ENCODE measurements around the gene CNNM2. TPM values are rescaled to one million over a fixed set of nuclear protein-coding genes. Genes with fewer than 3 reads are reported as not detected.

Gene CNNM2
- total and polyA plus RNA-seq, 4 experiments from 2014 or later = 3.2 to 14.4 (median 8.2) TPM

DNA sequence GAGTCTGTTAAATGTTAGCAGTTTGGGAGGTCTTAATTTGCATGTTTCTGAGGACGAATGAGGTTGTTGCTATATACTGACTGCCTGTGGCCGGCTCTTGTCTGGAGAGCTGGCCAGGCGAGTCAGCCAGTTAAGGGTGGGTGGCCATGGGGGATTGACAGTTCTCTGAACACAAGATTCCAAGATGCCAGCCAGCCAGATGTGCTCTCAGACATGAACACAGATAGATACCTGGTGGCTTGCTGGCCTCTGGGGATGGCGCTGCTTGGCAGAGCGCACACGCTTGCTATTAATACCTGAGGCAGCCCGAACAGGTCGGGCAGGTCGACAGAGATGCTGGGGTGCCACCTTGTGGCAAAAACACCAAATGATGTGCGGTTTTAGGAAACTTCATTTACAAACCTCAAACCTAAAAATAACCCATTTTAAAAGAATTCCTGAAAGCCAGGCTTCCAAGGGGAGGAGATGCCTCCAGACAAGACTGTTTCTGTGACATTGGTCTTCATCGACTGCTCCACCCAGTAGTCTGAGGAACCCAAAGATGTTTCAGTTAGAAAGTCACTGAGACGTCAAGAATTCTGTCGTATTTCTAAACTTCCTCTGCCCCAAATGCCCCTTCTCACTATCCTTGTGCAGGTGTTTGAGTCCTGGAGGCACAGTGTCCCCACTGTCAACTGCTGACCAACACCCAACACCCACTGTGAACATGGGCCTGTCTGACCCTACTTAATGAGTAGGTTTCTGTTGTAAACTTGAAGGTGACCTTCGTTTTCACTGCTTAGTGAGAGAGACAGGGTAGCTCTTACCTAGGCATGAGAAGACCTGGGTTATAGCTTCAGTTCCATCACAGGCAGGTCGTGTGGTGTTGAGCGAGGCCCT is 151.6 kb downstream of the CNNM2 start:
- DNase-seq = peak; percentile 65 to 72 (median 70)
- no peaks in the 10 kb centered on the region for H3K9me3 ChIP-seq (ENCODE audit: control insufficient read depth in 1 of 2, low read length in 2 of 2)
- H3K4me3 Mint-ChIP-seq = peak overlapping the region in 5 of 8 donors; percentile 1 to 61 (median 24)
- ChIA-PET CTCF (ENCODE audit: partially characterized antibody) (interaction anchor here (1.0 to 6.1 kb wide), 6 partner anchors 9 to 234 kb away, joined by 3 to 61 read pairs (median 4); partner anchors contain the start of genes CNNM2 and CYP17A1), POLR2A (ENCODE audit: partially characterized antibody) (interaction anchor here (1.5 to 2.8 kb wide), 2 partner anchors 13 to 153 kb away, joined by 3 to 21 read pairs; partner anchors contain the start of gene CNNM2)
- H3K9me3 Mint-ChIP-seq = no peaks in the 10 kb centered on the region
- no peak overlapping the region for H3K27ac ChIP-seq (ENCODE audit: low read depth, low read length)
- H3K36me3 ChIP-seq (ENCODE audit: insufficient read depth, low read length) = no peaks in the 10 kb centered on the region
- H3K36me3 Mint-ChIP-seq = peaks cover 8 to 11% of the 10 kb centered on the region in 2 donors
- H3K27me3 Mint-ChIP-seq = no peaks in the 10 kb centered on the region
- H3K4me3 ChIP-seq (ENCODE audit: low read length in 2 of 2) = no peak overlapping the region
- H3K4me1 Mint-ChIP-seq = peaks cover 14 to 31% (median 22%) of the 10 kb centered on the region in 4 donors
- no peaks in the 10 kb centered on the region for H3K27me3 ChIP-seq (ENCODE audit: insufficient read depth, low read length)
- intact Hi-C loops (cut with micrococcal nuclease) = loop anchor here (1.0 kb wide), 2 partner anchors 152 to 175 kb away; no protein-coding TSS in a partner anchor
- H3K4me1 ChIP-seq (ENCODE audit: insufficient read depth, low read length) = peaks cover 24% of the 10 kb centered on the region
- peak overlapping the region; percentile 46 to 79 (median 67) for H3K27ac Mint-ChIP-seq

DNA sequence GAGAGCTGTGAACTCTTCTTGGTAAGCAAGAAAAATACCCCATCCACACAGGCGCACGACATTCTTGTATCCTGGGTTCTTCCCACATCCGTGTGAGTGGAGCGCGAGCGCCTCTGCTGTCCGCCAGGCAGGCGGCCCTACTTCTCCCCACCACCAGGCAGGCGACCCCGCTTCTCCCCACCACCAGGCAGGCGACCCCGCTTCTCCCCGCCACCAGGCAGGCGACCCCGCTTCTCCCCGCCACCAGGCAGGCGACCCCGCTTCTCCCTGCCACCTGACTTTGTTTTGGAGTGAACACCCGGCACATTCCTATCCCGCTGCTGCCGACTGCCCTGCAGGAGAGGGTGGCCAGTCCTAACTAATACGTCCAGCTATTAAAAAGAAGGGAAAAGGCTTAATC is 154.2 kb downstream of the CNNM2 start:
- Mint-ChIP-seq H3K36me3 (peaks cover 18 to 21% of the 10 kb centered on the region in 2 donors), H3K4me3 (no peak overlapping the region), H3K27ac (no peak overlapping the region), H3K4me1 (peaks cover 14 to 31% (median 22%) of the 10 kb centered on the region in 4 donors), H3K9me3 (no peaks in the 10 kb centered on the region), H3K27me3 (no peaks in the 10 kb centered on the region)
- POLR2A ChIA-PET (ENCODE audit: partially characterized antibody) = no interaction called here
- H3K27me3 ChIP-seq (ENCODE audit: insufficient read depth, low read length) = no peaks in the 10 kb centered on the region
- no peak for DNase-seq
- intact Hi-C loops (cut with micrococcal nuclease) = no loop called here
- H3K9me3 ChIP-seq (ENCODE audit: control insufficient read depth in 1 of 2, low read length in 2 of 2) = no peaks in the 10 kb centered on the region
- H3K4me1 ChIP-seq (ENCODE audit: insufficient read depth, low read length) = peaks cover 24% of the 10 kb centered on the region
- CTCF ChIA-PET (ENCODE audit: partially characterized antibody) = interaction anchor here (1.6 to 6.1 kb wide), 2 partner anchors 156 to 242 kb away, joined by 4 to 61 read pairs; partner anchors contain the start of gene CNNM2
- no peak overlapping the region for H3K4me3 ChIP-seq (ENCODE audit: low read length in 2 of 2)
- H3K27ac ChIP-seq (ENCODE audit: low read depth, low read length) = no peak overlapping the region
- peaks cover 3% of the 10 kb centered on the region for H3K36me3 ChIP-seq (ENCODE audit: insufficient read depth, low read length)

DNA sequence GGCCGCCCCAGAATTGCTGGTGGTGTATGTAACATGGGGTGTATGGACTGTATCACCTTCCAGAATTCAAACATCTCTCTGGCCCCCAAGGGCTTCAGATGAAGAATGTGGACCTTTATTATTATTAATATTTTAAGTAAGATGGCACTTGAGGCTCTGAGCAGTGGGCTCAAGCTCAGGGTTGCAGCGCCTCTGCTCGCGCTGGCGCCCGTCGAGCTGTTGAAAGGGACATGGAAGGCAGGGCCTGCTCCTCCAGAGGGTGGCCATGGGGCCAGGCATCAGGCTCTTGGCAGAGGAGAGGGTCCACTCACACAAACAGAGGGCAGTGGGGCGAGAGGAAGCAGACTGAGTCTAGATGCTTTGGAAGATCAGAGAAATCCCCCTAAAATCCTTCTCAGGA is 154.8 kb downstream of the CNNM2 start:
- peaks cover 14 to 31% (median 22%) of the 10 kb centered on the region in 4 donors for H3K4me1 Mint-ChIP-seq
- no peaks in the 10 kb centered on the region for H3K27me3 Mint-ChIP-seq
- DNase-seq = no peak
- Histone ChIP-seq H3K36me3 (ENCODE audit: insufficient read depth, low read length) (peaks cover 7% of the 10 kb centered on the region), H3K4me1 (ENCODE audit: insufficient read depth, low read length) (peaks cover 24% of the 10 kb centered on the region), H3K27ac (ENCODE audit: low read depth, low read length) (no peak overlapping the region), H3K4me3 (ENCODE audit: low read length in 2 of 2) (no peak overlapping the region), H3K9me3 (ENCODE audit: control insufficient read depth in 1 of 2, low read length in 2 of 2) (no peaks in the 10 kb centered on the region), H3K27me3 (ENCODE audit: insufficient read depth, low read length) (no peaks in the 10 kb centered on the region)
- CTCF ChIA-PET (ENCODE audit: partially characterized antibody) = interaction anchor here (6.1 kb wide), 1 partner anchor 157 kb away, joined by 61 read pairs; the partner anchor contains the start of gene CNNM2
- POLR2A ChIA-PET (ENCODE audit: partially characterized antibody) = no interaction called here
- H3K36me3 Mint-ChIP-seq = peaks cover 21 to 27% of the 10 kb centered on the region in 2 donors
- no peaks in the 10 kb centered on the region for H3K9me3 Mint-ChIP-seq
- no peak overlapping the region for H3K27ac Mint-ChIP-seq
- H3K4me3 Mint-ChIP-seq = no peak overlapping the region
- intact Hi-C loops (cut with micrococcal nuclease) = no loop called here

DNA sequence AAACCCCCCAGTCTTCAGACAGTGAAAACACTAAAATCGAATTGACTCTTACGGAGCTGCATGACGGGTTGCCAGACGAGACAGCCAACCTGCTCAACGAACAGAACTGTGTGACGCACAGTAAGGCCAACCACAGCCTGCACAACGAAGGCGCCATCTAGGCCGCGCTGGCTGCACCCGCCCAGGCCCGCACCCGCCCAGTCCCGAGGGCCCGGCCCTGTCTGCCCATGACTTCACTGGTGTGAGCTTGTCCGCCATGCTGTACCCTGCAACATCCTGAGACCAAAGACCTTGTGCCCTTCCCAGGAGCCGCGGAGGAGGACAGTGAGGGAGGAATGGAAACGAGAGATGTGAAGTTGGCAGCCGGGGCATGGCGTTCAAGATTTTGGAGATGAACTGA is 158.9 kb downstream of the CNNM2 start:
- no peak for DNase-seq
- POLR2A ChIA-PET (ENCODE audit: partially characterized antibody) = interaction anchor here (1.9 kb wide), 1 partner anchor 159 kb away, joined by 6 read pairs; the partner anchor contains the start of gene CNNM2
- Histone ChIP-seq H3K27ac (ENCODE audit: low read depth, low read length) (no peak overlapping the region), H3K27me3 (ENCODE audit: insufficient read depth, low read length) (no peaks in the 10 kb centered on the region), H3K9me3 (ENCODE audit: control insufficient read depth in 1 of 2, low read length in 2 of 2) (no peaks in the 10 kb centered on the region), H3K4me3 (ENCODE audit: low read length in 2 of 2) (no peak overlapping the region), H3K4me1 (ENCODE audit: insufficient read depth, low read length) (no peaks in the 10 kb centered on the region), H3K36me3 (ENCODE audit: insufficient read depth, low read length) (peaks cover 7% of the 10 kb centered on the region)
- intact Hi-C loops (cut with micrococcal nuclease) = no loop called here
- Mint-ChIP-seq H3K4me1 (no peaks in the 10 kb centered on the region), H3K27ac (no peak overlapping the region), H3K4me3 (no peak overlapping the region), H3K9me3 (no peaks in the 10 kb centered on the region), H3K36me3 (peaks cover 23 to 30% of the 10 kb centered on the region in 2 donors), H3K27me3 (no peaks in the 10 kb centered on the region)
- CTCF ChIA-PET (ENCODE audit: partially characterized antibody) = interaction anchor here (0.6 kb wide), 1 partner anchor 1670 kb away, joined by 3 read pairs; no protein-coding TSS in a partner anchor

DNA sequence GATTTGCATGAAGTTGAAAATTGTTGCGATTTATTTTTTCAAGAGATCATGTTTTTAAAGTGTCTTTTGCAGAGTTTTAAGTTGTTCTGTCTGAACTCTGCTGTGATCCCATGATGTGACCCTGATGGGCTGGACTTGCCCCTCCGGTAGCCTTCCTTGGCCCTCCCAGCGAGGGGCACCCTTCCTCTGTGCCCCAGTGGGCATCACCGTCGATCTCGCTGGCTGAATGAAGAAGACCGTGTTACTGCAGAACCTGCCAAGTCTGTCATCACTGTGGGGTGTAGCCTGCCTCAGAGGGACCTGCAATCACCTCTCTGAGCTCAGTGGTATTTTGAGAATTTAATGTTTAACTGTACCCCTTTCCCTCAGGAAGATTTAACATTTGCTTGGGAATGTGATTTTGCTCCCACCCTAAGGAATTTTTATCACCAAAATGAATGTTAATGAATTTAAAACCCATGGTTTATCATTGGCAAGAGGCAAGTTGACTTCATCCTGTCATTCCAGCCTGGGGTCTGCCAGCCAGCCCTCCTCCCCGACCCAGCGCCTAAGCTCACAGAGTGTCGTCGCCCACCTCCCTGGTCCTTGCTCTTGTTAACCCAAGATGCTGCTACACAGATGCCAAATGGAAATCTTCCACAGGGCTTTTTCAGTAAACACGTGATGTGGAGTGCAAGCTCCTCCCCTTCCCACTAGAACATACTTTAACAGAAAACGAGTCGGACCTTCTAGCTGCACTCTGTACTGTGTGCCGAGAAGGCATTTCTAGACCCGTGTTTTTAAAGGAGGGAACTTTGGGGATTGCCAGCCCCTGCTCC is 159.6 kb downstream of the CNNM2 start:
- H3K4me1 Mint-ChIP-seq = no peaks in the 10 kb centered on the region
- no peaks in the 10 kb centered on the region for H3K9me3 Mint-ChIP-seq
- H3K36me3 Mint-ChIP-seq = peaks cover 23 to 30% of the 10 kb centered on the region in 2 donors
- DNase-seq = no peak
- ChIA-PET CTCF (ENCODE audit: partially characterized antibody) (interaction anchor here (0.6 kb wide), 1 partner anchor 1671 kb away, joined by 3 read pairs; no protein-coding TSS in a partner anchor), POLR2A (ENCODE audit: partially characterized antibody) (no interaction called here)
- H3K36me3 ChIP-seq (ENCODE audit: insufficient read depth, low read length) = peaks cover 7% of the 10 kb centered on the region
- no peaks in the 10 kb centered on the region for H3K27me3 ChIP-seq (ENCODE audit: insufficient read depth, low read length)
- H3K4me3 ChIP-seq (ENCODE audit: low read length in 2 of 2) = no peak overlapping the region
- H3K4me1 ChIP-seq (ENCODE audit: insufficient read depth, low read length) = no peaks in the 10 kb centered on the region
- H3K27me3 Mint-ChIP-seq = no peaks in the 10 kb centered on the region
- peak overlapping the region in 2 of 7 donors; percentile 15 to 64 for H3K27ac Mint-ChIP-seq
- intact Hi-C loops (cut with micrococcal nuclease) = no loop called here
- H3K4me3 Mint-ChIP-seq = no peak overlapping the region
- no peak overlapping the region for H3K27ac ChIP-seq (ENCODE audit: low read depth, low read length)
- H3K9me3 ChIP-seq (ENCODE audit: control insufficient read depth in 1 of 2, low read length in 2 of 2) = no peaks in the 10 kb centered on the region

DNA sequence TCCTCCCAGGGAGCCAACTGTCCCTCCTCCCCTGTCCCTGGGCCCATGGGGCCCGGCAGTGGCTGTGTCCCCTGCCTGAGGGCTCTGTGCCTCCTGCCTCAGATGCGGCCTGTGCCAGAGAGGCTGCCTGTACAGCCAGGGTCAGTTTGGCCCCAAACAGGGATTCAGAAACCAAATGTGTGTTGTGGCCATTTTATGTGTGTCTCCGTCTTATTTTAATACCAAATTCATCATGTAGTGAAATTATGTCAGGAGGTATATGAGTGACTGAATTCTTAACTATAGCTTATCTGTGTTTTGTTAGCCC is 160.2 kb downstream of the CNNM2 start:
- Mint-ChIP-seq H3K27me3 (no peaks in the 10 kb centered on the region), H3K27ac (no peak overlapping the region), H3K4me3 (no peak overlapping the region), H3K36me3 (peaks cover 23 to 31% of the 10 kb centered on the region in 2 donors), H3K4me1 (no peaks in the 10 kb centered on the region), H3K9me3 (no peaks in the 10 kb centered on the region)
- H3K4me3 ChIP-seq (ENCODE audit: low read length in 2 of 2) = no peak overlapping the region
- H3K27me3 ChIP-seq (ENCODE audit: insufficient read depth, low read length) = no peaks in the 10 kb centered on the region
- intact Hi-C loops (cut with micrococcal nuclease) = no loop called here
- H3K36me3 ChIP-seq (ENCODE audit: insufficient read depth, low read length) = peaks cover 7% of the 10 kb centered on the region
- no peaks in the 10 kb centered on the region for H3K9me3 ChIP-seq (ENCODE audit: control insufficient read depth in 1 of 2, low read length in 2 of 2)
- no peak for DNase-seq
- ChIA-PET POLR2A (ENCODE audit: partially characterized antibody) (no interaction called here), CTCF (ENCODE audit: partially characterized antibody) (no interaction called here)
- H3K4me1 ChIP-seq (ENCODE audit: insufficient read depth, low read length) = no peaks in the 10 kb centered on the region
- H3K27ac ChIP-seq (ENCODE audit: low read depth, low read length) = no peak overlapping the region

DNA sequence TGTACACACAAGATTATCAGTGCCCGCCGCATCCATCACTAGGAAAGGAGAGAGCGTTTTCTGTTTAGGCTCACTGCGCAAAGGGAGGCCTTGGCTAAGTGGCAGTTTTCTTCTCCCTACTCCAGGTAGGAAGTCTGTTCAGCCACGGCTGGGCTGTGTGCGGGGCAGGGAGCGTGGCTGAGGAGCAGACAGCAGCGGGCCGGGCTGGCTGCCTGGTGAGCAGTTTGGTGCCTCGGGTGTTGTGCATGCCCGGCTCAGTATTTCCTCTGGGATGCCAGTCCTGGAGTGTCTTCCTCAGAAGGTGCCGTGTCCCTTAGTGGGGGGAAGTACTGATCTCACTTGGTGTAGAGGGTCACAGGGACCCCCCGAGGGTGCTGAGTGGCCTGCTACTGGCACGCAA is 160.6 kb downstream of the CNNM2 start:
- H3K36me3 Mint-ChIP-seq = peaks cover 23 to 34% of the 10 kb centered on the region in 2 donors
- H3K4me3 Mint-ChIP-seq = no peak overlapping the region
- Histone ChIP-seq H3K27me3 (ENCODE audit: insufficient read depth, low read length) (no peaks in the 10 kb centered on the region), H3K27ac (ENCODE audit: low read depth, low read length) (no peak overlapping the region), H3K4me1 (ENCODE audit: insufficient read depth, low read length) (no peaks in the 10 kb centered on the region), H3K36me3 (ENCODE audit: insufficient read depth, low read length) (peaks cover 7% of the 10 kb centered on the region), H3K9me3 (ENCODE audit: control insufficient read depth in 1 of 2, low read length in 2 of 2) (no peaks in the 10 kb centered on the region), H3K4me3 (ENCODE audit: low read length in 2 of 2) (no peak overlapping the region)
- intact Hi-C loops (cut with micrococcal nuclease) = no loop called here
- POLR2A ChIA-PET (ENCODE audit: partially characterized antibody) = no interaction called here
- CTCF ChIA-PET (ENCODE audit: partially characterized antibody) = no interaction called here
- H3K9me3 Mint-ChIP-seq = no peaks in the 10 kb centered on the region
- H3K27ac Mint-ChIP-seq = peak overlapping the region in 1 of 7 donors; percentile 55
- H3K27me3 Mint-ChIP-seq = no peaks in the 10 kb centered on the region
- DNase-seq = no peak
- H3K4me1 Mint-ChIP-seq = no peaks in the 10 kb centered on the region

All from CD4-positive, alpha-beta memory T cell (primary cell).